DND-41 (cell line): ENCODE measurements around the gene OGN.
"Not testable (repeated sequence)": the region's sequence is repeated elsewhere in the genome, so short reads cannot be mapped to it uniquely, and the experiment has no call there.

ENCODE experiments used
- ATAC-seq: fragments of 200-7000 bp; cut with Tn5 transposase; 3 replicates; pipeline ENCODE4 v1.9.1; 2021; ENCODE audit warnings: low read depth; ENCODE audit not compliant: insufficient read depth
- DNase-seq: peaks from one replicate; pipeline ENCODE4 v3.0.0-alpha.2; 2020
- H2AFZ ChIP-seq: 2 replicates; pipeline ENCODE4 v1.6.0; 2012; ENCODE audit warnings: low read depth, low read length
- H3K27ac ChIP-seq: 2 replicates; pipeline ENCODE4 v1.5.1; 2012; ENCODE audit warnings: low read length, inconsistent platforms
- H3K27me3 ChIP-seq: fragments of 200-600 bp; sonication (generic); 2 replicates; pipeline ENCODE4 v1.6.0; 2012; ENCODE audit warnings: low read length, mild to moderate bottlenecking, inconsistent platforms; ENCODE audit not compliant: insufficient read depth, poor library complexity
- H3K36me3 ChIP-seq: 2 replicates; pipeline ENCODE4 v1.5.1; 2012; ENCODE audit warnings: low read length, inconsistent platforms; ENCODE audit not compliant: insufficient read depth
- H3K4me1 ChIP-seq: 2 replicates; pipeline ENCODE4 v1.5.1; 2012; ENCODE audit warnings: mild to moderate bottlenecking, low read length; ENCODE audit not compliant: insufficient read depth
- H3K4me2 ChIP-seq: 2 replicates; pipeline ENCODE4 v1.6.0; 2012; ENCODE audit warnings: mild to moderate bottlenecking, moderate library complexity, low read length, inconsistent platforms; ENCODE audit not compliant: insufficient read depth
- H3K4me3 ChIP-seq, 2 experiments: fragments of 200-600 bp in 1 of 2; shearing (Covaris generic) in 1 of 2; 2 replicates each; pipeline ENCODE4 v1.5.1; 2012 to 2016; ENCODE audit warnings: inconsistent platforms in 2 of 2, low read length in 2 of 2, mild to moderate bottlenecking in 2 of 2, low read depth in 1 of 2, moderate library complexity in 1 of 2
- H3K79me2 ChIP-seq: 2 replicates; pipeline ENCODE4 v1.6.0; 2012; ENCODE audit warnings: low read length, inconsistent platforms; ENCODE audit not compliant: insufficient read depth
- H3K9ac ChIP-seq: 2 replicates; pipeline ENCODE4 v1.6.0; 2012; ENCODE audit warnings: low read depth, mild to moderate bottlenecking, inconsistent platforms, low read length, moderate library complexity
- H3K9me3 ChIP-seq: 2 replicates; pipeline ENCODE4 v1.5.1; 2012; ENCODE audit warnings: low read length, moderate library complexity, mild to moderate bottlenecking, inconsistent platforms; ENCODE audit not compliant: insufficient read depth, severe bottlenecking
- H4K20me1 ChIP-seq: 2 replicates; pipeline ENCODE4 v1.6.0; 2012; ENCODE audit warnings: low read length; ENCODE audit not compliant: insufficient read depth
- EZH2 ChIP-seq: IDR thresholded peaks from 3 replicates; pipeline ENCODE4 v1.6.1; 2012; ENCODE audit warnings: borderline replicate concordance, low read depth, mild to moderate bottlenecking, moderate library complexity, low read length, inconsistent platforms; ENCODE audit not compliant: severe bottlenecking
- TF ChIP-seq, protein P1 (sequence below): IDR thresholded peaks from 2 replicates; pipeline ENCODE4 v1.5.1; 2012; ENCODE audit warnings: borderline replicate concordance, low read length, moderate library complexity, mild to moderate bottlenecking; ENCODE audit not compliant: poor library complexity, severe bottlenecking; ENCODE audit errors: extremely low read depth

The OGN gene

DNA sequence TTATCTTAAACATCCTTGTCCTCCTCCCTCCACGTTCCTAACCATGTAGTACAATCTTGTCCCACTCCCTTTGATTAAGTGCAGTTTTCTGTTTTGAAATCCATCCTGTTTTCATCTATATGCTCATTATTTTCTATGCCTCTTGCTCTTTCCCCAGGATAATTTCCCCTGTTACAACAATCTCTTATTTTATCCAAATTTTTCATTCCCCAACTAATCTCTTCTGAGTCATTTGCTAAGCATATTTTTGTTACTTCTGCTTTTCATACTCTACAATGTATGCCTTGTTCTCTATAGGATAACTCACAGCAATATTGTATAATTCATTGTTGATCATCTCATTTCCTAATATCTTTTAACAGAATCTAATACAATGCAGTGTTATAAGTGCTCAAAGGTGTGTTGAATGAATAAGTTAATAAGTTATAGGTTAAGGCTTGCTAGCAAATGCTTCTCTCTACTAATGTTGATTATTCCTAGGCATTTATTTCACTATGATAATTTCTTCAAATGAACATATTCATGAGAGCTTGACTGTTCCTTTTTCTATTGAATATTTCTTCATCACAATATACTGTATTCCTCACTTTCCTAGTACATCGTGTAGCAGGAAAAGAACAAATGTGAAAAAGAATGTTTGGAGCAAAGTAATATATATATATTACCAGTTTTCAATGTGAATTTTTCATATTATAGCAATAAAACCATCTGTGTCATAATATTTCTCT is 18.4 kb upstream of the OGN start:
- no peak overlapping the region for H3K4me2 ChIP-seq
- ATAC-seq = no peak
- no peak for DNase-seq
- no peak overlapping the region for H2AFZ ChIP-seq
- no peaks in the 10 kb centered on the region for H3K4me1 ChIP-seq
- H3K27me3 ChIP-seq = no peaks in the 10 kb centered on the region
- no peaks in the 10 kb centered on the region; the same call in 1 of the 2 replicates for H4K20me1 ChIP-seq
- no peak overlapping the region for H3K9ac ChIP-seq
- H3K27ac ChIP-seq = no peak overlapping the region
- no peaks in the 10 kb centered on the region for H3K79me2 ChIP-seq
- no peaks in the 10 kb centered on the region for H3K9me3 ChIP-seq
- H3K4me3 ChIP-seq = no peak overlapping the region
- H3K36me3 ChIP-seq = no peaks in the 10 kb centered on the region
- TF ChIP-seq, protein P1, sequence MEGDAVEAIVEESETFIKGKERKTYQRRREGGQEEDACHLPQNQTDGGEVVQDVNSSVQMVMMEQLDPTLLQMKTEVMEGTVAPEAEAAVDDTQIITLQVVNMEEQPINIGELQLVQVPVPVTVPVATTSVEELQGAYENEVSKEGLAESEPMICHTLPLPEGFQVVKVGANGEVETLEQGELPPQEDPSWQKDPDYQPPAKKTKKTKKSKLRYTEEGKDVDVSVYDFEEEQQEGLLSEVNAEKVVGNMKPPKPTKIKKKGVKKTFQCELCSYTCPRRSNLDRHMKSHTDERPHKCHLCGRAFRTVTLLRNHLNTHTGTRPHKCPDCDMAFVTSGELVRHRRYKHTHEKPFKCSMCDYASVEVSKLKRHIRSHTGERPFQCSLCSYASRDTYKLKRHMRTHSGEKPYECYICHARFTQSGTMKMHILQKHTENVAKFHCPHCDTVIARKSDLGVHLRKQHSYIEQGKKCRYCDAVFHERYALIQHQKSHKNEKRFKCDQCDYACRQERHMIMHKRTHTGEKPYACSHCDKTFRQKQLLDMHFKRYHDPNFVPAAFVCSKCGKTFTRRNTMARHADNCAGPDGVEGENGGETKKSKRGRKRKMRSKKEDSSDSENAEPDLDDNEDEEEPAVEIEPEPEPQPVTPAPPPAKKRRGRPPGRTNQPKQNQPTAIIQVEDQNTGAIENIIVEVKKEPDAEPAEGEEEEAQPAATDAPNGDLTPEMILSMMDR = no peak
- TF ChIP-seq EZH2 = no peak

DNA sequence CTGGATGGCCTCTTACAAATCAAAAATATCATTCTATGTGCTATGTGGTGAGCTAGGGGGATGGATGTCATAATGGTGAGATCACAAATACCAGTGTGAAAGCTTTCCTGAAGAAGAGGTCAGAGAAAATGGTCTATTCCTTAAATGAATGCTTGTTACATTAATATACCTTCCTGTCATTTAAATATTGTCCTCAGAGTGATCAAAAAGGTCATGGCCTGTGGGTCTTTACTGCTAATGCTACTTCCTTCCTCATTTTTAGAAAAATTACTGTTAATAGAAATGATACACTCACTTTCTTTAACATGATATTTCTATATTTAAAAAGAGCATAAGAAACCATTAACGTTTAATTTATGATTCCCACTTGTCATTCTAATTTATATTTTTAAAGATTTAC is 10.2 kb upstream of the OGN start:
- no peak overlapping the region for H3K27ac ChIP-seq
- peaks cover 5% of the 10 kb centered on the region; the same call in 1 of the 2 replicates for H3K79me2 ChIP-seq
- H3K9ac ChIP-seq = no peak overlapping the region
- ATAC-seq (no peak), DNase-seq (no peak)
- TF ChIP-seq, protein P1 = no peak
- no peak for TF ChIP-seq EZH2
- H3K4me1 ChIP-seq = no peaks in the 10 kb centered on the region
- no peak overlapping the region for H2AFZ ChIP-seq
- no peak overlapping the region for H3K4me3 ChIP-seq
- no peaks in the 10 kb centered on the region for H3K9me3 ChIP-seq
- no peaks in the 10 kb centered on the region for H3K27me3 ChIP-seq
- H3K4me2 ChIP-seq = no peak overlapping the region
- H3K36me3 ChIP-seq = no peaks in the 10 kb centered on the region
- H4K20me1 ChIP-seq = no peaks in the 10 kb centered on the region

DNA sequence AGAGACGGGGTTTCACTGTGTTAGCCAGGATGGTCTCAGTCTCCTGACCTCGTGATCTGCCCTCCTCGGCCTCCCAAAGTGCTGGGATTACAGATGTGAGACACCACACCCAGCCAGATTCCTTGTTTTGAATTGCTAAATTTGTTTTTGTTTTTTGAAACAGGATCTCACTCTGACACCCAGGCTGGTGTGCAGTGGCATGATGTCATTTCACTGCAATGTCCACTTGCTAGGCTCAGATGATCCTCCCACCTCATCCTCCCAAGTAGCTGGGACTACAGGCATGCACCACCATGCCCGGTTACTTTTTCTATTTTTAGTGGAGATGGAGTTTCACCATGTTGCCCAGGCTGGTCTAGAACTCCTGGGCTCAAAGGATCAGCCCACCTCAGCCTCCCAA is 6.8 kb upstream of the OGN start:
- not testable (repeated sequence) for H2AFZ ChIP-seq, H3K27ac ChIP-seq, H3K27me3 ChIP-seq, H3K36me3 ChIP-seq, DNase-seq, H4K20me1 ChIP-seq, H3K9me3 ChIP-seq, H3K9ac ChIP-seq, H3K4me2 ChIP-seq, H3K4me3 ChIP-seq, ATAC-seq
- H3K79me2 ChIP-seq = peaks cover 24% of the 10 kb centered on the region; the same call in 1 of the 2 replicates
- H3K4me1 ChIP-seq = peaks cover 14% of the 10 kb centered on the region

DNA sequence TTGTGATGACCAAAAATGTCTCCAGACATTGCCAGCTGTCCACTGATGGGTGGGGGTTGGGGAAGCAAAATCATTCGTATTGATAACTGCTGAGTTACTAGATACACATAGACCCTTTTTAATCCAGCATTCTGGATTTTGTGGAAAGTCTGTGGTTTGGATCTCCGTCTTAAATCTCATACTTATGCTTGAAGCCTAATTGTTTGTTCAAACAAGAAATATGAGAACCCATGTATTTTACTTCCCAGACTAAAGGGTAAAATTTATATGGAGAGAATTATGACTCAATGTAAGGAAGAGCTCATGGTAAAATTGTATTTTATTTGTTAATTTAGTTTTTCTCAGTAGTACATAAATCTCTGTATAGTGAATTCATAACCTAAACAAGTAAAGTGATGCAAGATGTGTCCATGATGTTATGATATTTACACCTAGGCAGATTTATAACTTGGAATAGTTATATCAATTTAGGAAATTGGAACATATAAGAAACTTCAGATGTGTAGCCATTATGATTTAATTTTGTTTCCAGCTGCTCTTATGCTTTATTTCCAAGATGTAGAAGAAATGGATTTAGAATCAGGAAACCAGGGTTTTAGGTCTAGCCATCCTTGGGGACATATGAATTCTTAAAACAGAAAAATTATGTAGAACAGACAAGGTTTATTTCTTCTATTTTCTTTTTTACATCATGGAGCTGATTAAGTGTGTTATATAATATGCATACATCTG is 4.5 kb upstream of the OGN start:
- H3K36me3 ChIP-seq = no peaks in the 10 kb centered on the region
- H4K20me1 ChIP-seq = no peaks in the 10 kb centered on the region
- no peak overlapping the region for H3K4me3 ChIP-seq
- no peak overlapping the region for H3K27ac ChIP-seq
- no peaks in the 10 kb centered on the region for H3K9me3 ChIP-seq
- ATAC-seq (no peak), DNase-seq (no peak)
- TF ChIP-seq, protein P1 = no peak
- TF ChIP-seq EZH2 = no peak
- H3K4me1 ChIP-seq = peaks cover 37% of the 10 kb centered on the region
- H3K27me3 ChIP-seq = no peaks in the 10 kb centered on the region
- no peak overlapping the region for H3K9ac ChIP-seq
- no peak overlapping the region for H2AFZ ChIP-seq
- H3K79me2 ChIP-seq = peaks cover 26% of the 10 kb centered on the region; the same call in 1 of the 2 replicates
- no peak overlapping the region for H3K4me2 ChIP-seq
